ENCODE results near the gene ATP6V0C.

The ATP6V0C gene

DNA sequence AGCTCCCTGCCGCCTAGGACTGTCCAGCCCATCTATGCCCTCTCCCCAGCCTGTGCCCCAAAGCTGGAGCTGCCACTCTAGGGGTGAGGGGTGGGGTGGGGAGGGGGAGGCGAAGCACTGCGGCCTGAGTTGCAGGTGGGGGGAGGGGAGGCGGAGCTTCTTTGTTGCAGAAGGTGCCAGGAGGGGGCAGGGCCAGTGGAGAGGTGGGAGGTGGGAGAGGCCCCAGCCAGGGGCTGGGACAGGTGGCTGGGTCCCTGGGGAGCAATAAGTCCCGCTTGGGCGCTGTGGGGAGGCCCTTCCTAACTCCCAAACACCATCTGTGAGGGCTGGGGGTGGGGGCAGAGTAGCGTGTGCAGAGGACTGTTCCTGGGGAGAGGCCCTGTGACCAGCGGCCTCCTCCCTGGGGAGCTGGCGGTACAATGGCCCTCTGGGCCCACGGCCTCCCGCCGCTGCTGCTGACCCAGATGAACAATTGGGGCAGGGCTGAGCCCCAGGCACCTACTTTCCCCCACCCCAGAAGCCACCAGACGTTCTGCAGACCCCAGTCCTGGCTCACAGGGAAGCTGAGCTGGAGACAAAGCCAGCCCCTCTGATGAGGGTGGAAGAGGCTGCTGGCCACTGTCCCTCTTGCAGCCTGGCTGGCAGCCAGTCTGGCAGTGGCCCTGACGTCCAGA is 44.9 kb upstream of the ATP6V0C start:
- TF ChIP-seq, protein P1, sequence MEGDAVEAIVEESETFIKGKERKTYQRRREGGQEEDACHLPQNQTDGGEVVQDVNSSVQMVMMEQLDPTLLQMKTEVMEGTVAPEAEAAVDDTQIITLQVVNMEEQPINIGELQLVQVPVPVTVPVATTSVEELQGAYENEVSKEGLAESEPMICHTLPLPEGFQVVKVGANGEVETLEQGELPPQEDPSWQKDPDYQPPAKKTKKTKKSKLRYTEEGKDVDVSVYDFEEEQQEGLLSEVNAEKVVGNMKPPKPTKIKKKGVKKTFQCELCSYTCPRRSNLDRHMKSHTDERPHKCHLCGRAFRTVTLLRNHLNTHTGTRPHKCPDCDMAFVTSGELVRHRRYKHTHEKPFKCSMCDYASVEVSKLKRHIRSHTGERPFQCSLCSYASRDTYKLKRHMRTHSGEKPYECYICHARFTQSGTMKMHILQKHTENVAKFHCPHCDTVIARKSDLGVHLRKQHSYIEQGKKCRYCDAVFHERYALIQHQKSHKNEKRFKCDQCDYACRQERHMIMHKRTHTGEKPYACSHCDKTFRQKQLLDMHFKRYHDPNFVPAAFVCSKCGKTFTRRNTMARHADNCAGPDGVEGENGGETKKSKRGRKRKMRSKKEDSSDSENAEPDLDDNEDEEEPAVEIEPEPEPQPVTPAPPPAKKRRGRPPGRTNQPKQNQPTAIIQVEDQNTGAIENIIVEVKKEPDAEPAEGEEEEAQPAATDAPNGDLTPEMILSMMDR (IDR thresholded peaks at IDR 0.05; ENCODE audit: low read depth, low read length, missing control alignments): no peak
- DNase-seq (ENCODE audit: low read depth): no peak
- H3K4me3 ChIP-seq (ENCODE audit: low read depth, low read length): peak overlapping the region; percentile 49; the same call in 1 of the 2 replicates

DNA sequence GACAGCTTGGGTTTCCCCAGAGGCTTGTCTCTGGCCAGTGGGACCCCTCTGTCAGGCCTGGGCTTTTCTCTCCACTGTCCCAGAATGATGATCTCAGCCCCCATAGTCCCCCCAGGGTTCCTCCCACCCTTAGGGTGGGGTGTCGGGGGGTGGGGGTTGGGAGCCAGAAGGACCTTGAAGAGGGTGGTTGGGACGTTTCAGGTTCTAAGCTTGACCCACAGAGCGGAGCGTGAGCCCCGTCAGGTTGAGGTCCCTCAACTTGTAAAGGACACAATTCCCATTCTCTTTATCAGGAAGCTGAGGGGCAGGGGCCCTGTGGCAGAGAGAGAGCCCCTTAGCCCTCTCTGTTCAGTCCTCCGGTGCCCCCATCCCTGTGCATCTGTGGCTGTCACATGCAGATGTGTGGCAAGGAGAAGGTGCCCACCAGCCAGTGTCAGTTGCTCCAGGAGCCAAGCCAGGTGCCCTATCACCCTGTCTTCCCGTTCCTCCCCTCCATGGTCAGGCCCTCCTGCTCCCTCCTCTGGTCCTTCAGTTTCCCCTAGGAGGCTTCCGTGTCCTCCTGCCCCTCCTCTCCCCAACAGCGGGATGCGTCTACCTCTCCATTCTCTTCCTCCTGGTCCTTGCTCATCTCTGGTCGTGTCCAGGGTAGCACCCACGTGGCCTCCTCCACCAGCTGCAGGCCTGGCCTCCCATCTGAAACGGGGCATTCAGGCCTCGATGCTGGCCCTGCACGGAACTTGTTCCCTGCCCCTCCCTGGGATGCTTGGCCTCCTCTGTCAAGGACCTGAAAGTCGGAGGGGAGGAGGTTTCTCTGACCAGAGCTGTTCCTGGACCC is 44.1 kb upstream of the ATP6V0C start:
- DNase-seq (ENCODE audit: low read depth): no peak
- TF ChIP-seq, protein P1 (IDR thresholded peaks at IDR 0.05; ENCODE audit: low read depth, low read length, missing control alignments): no peak
- no peak overlapping the region for H3K4me3 ChIP-seq (ENCODE audit: low read depth, low read length)

DNA sequence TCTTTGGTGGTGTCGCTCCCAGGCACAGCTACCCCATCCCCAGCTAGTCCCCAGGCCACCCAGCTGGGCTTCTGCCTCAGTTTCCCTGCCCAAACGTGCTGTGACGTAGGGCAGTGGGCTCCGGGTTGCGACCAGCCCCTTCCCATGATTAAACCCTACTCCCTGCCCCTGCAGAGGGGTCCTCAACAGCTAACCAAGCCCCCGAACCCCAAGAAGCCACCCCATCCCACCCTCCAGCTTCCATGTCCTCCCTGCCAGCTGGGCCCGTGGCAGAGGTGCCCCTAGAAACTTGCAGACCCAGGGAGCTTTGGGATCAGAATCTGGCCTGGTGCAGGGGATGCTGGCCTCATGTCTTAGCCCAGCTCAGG is 43.5 kb upstream of the ATP6V0C start:
- no peak for DNase-seq (ENCODE audit: low read depth)
- no peak overlapping the region for H3K4me3 ChIP-seq (ENCODE audit: low read depth, low read length)
- TF ChIP-seq, protein P1 (IDR thresholded peaks at IDR 0.05; ENCODE audit: low read depth, low read length, missing control alignments): no peak

DNA sequence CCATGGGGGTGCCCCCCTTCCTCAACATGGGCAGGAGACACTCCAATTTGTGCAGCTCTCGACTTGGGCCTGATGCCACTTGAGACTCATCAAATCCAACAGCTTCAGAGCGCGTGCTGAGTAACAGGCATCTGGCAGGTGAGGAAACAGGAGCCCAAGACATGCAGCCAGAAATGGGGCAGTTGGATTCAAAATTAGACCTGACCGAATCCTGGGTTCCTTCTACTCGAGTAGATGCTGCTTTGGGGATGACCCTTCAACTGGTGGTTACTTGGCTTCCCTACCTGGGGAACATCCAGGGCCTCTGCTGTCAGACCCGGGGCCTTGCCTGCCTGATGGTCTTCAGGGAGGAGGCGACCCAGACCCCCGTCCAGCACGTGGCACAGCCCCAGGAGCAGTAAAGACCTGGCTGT is 43.1 kb upstream of the ATP6V0C start:
- TF ChIP-seq, protein P1 (IDR thresholded peaks at IDR 0.05; ENCODE audit: low read depth, low read length, missing control alignments): no peak
- DNase-seq (ENCODE audit: low read depth): no peak
- H3K4me3 ChIP-seq (ENCODE audit: low read depth, low read length): no peak overlapping the region

DNA sequence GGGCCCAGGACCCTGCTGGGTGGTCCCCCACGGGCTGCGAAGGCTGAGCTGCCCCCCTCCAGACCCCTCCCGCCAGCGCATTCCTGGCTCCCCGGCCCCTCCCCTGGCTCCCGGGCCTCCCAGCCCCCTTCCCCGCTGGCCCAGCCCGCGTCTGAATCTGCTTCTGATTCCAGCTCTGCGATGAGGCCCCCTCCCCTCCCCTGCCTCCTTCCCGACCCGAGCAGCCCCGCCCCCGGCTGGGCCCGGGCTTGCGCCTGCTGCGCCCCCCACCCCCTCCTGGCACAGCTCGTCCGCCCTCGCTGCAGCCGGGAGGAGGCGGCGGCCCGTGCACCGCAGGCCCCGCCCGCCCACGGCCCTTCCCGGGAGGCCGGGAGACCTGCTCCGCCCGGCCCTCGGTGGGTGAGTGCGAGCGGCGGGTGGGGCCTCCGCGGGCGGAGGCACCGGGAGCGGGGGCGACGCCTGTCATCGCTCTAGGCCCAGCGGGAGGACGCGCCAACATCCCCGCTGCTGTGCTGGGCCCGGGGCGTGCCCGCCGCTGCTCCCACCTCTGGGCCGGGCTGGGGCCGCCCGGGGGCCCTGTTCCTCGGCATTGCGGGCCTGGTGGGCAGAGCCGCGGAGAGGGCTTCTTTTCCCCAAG is 42.6 kb upstream of the ATP6V0C start, which contains the start of gene NTN3:
Gene NTN3 (plus strand): TSS at position 282 of the 637 bp plus-strand sequence. CDS start 405 bp downstream, outside the sequence.
- no peak for DNase-seq (ENCODE audit: low read depth)
- TF ChIP-seq, protein P1 (IDR thresholded peaks at IDR 0.05; ENCODE audit: low read depth, low read length, missing control alignments): no peak
- no peak within 1 kb of the TSS for H3K4me3 ChIP-seq (ENCODE audit: low read depth, low read length)

DNA sequence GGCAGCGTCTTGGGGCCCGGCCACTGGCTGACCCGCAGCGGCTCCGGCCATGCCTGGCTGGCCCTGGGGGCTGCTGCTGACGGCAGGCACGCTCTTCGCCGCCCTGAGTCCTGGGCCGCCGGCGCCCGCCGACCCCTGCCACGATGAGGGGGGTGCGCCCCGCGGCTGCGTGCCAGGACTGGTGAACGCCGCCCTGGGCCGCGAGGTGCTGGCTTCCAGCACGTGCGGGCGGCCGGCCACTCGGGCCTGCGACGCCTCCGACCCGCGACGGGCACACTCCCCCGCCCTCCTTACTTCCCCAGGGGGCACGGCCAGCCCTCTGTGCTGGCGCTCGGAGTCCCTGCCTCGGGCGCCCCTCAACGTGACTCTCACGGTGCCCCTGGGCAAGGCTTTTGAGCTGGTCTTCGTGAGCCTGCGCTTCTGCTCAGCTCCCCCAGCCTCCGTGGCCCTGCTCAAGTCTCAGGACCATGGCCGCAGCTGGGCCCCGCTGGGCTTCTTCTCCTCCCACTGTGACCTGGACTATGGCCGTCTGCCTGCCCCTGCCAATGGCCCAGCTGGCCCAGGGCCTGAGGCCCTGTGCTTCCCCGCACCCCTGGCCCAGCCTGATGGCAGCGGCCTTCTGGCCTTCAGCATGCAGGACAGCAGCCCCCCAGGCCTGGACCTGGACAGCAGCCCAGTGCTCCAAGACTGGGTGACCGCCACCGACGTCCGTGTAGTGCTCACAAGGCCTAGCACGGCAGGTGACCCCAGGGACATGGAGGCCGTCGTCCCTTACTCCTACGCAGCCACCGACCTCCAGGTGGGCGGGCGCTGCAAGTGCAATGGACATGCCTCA is 41.9 kb upstream of the ATP6V0C start:
- DNase-seq (ENCODE audit: low read depth): no peak
- no peak overlapping the region for H3K4me3 ChIP-seq (ENCODE audit: low read depth, low read length)
- TF ChIP-seq, protein P1 (IDR thresholded peaks at IDR 0.05; ENCODE audit: low read depth, low read length, missing control alignments): no peak
